DOHH2 (cell line): ENCODE measurements around the gene MYO5A.
"Not testable (repeated sequence)": the region's sequence is repeated elsewhere in the genome, so short reads cannot be mapped to it uniquely, and the experiment has no call there.

Source experiments
- H3F3A ChIP-seq: fragments of 200-600 bp; sonication (generic), shearing (Covaris generic); 2 replicates; pipeline ENCODE4 v1.6.0; 2016; ENCODE audit warnings: antibody characterized with exemption, mild to moderate bottlenecking; ENCODE audit not compliant: control insufficient read depth, insufficient read depth
- H3K27ac ChIP-seq: fragments of 200-600 bp; sonication (generic); 2 replicates; pipeline ENCODE4 v1.5.1; 2014; ENCODE audit warnings: low read depth, mild to moderate bottlenecking, low read length, moderate library complexity
- H3K27me3 ChIP-seq: fragments of 200-600 bp; sonication (generic); 2 replicates; pipeline ENCODE4 v1.6.1; 2014; ENCODE audit warnings: mild to moderate bottlenecking, low read length, mixed read lengths; ENCODE audit not compliant: control insufficient read depth
- H3K36me3 ChIP-seq: fragments of 200-600 bp; sonication (generic); 2 replicates; pipeline ENCODE4 v1.6.1; 2014; ENCODE audit warnings: mild to moderate bottlenecking, low read length, moderate library complexity, mixed read lengths; ENCODE audit not compliant: control insufficient read depth
- H3K4me1 ChIP-seq: fragments of 200-600 bp; sonication (generic); 2 replicates; pipeline ENCODE4 v1.6.1; 2014; ENCODE audit warnings: mild to moderate bottlenecking, low read length, mixed read lengths; ENCODE audit not compliant: control insufficient read depth
- H3K4me2 ChIP-seq: fragments of 200-600 bp; sonication (generic); 2 replicates; pipeline ENCODE4 v1.6.0; 2014; ENCODE audit warnings: mild to moderate bottlenecking, low read length, moderate library complexity
- H3K4me3 ChIP-seq: fragments of 200-600 bp; sonication (generic); 2 replicates; pipeline ENCODE4 v1.5.1; 2014; ENCODE audit warnings: mild to moderate bottlenecking, low read length, mixed read lengths
- H3K79me2 ChIP-seq: fragments of 200-600 bp; sonication (generic); 2 replicates; pipeline ENCODE4 v1.6.1; 2014; ENCODE audit warnings: mild to moderate bottlenecking, low read length, mixed read lengths; ENCODE audit not compliant: control insufficient read depth
- H3K9me2 ChIP-seq: fragments of 200-600 bp; sonication (generic); replicated peaks from 2 replicates; pipeline ENCODE4 v1.6.1; 2014; ENCODE audit warnings: mild to moderate bottlenecking, low read length, mixed read lengths; ENCODE audit not compliant: control insufficient read depth
- H3K9me3 ChIP-seq: fragments of 200-600 bp; sonication (generic); 2 replicates; pipeline ENCODE4 v1.6.1; 2014; ENCODE audit warnings: antibody characterized with exemption, low read length, mixed read lengths; ENCODE audit not compliant: control insufficient read depth, insufficient read depth
- H4K20me1 ChIP-seq: fragments of 200-600 bp; sonication (generic); 2 replicates; pipeline ENCODE4 v1.6.0; 2014; ENCODE audit warnings: low read depth, mild to moderate bottlenecking, antibody characterized with exemption, low read length, moderate library complexity; ENCODE audit not compliant: control insufficient read depth, insufficient read depth
- EZH2phosphoT487 ChIP-seq: fragments of 200-600 bp; sonication (generic); IDR thresholded peaks from 2 replicates; pipeline ENCODE4 v1.6.1; 2017; ENCODE audit warnings: borderline replicate concordance, mild to moderate bottlenecking, antibody characterized with exemption, low read length, moderate library complexity, mixed read lengths
- TF ChIP-seq, protein P1 (sequence below): fragments of 200-600 bp; sonication (generic); IDR thresholded peaks from one replicate; pipeline ENCODE4 v1.5.1; 2014; ENCODE audit warnings: antibody characterized with exemption, mild to moderate bottlenecking, low read depth, low read length; ENCODE audit not compliant: poor library complexity, severe bottlenecking

MYO5A gene

DNA sequence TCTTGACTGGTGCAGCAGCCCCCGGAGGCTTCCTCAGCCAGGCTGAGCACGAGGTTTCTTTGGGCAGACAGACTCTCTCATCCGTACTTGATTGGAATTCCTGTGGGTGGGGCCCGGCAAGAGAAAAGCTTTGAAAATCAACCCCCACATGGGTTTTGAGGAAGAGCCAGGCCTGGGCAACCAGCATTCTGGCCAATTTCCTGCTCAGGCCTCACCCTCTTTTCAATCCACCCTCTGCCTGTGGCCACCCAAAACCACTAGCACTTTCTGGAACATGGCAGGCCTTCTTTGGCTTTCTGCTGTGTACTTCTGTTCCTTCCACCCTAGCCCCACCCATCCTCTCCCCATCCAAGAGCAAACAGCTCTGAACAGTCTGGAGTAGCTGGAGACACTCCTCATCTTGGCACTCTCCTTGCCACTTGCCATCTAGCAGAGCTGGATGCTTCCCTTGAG, 239.0 kb downstream of the MYO5A start:
- H3K9me2 ChIP-seq, result no peaks in the 10 kb centered on the region
- H3K4me2 ChIP-seq, result no peak overlapping the region
- H3K27ac ChIP-seq, result no peak overlapping the region
- peaks cover 38% of the 10 kb centered on the region for H3K27me3 ChIP-seq
- no peaks in the 10 kb centered on the region for H3K79me2 ChIP-seq
- no peaks in the 10 kb centered on the region for H4K20me1 ChIP-seq
- no peaks in the 10 kb centered on the region for H3F3A ChIP-seq
- no peak overlapping the region for H3K4me3 ChIP-seq
- no peaks in the 10 kb centered on the region for H3K36me3 ChIP-seq
- H3K9me3 ChIP-seq, result no peaks in the 10 kb centered on the region
- H3K4me1 ChIP-seq, result peaks cover 10% of the 10 kb centered on the region
- no peak for TF ChIP-seq EZH2phosphoT487

DNA sequence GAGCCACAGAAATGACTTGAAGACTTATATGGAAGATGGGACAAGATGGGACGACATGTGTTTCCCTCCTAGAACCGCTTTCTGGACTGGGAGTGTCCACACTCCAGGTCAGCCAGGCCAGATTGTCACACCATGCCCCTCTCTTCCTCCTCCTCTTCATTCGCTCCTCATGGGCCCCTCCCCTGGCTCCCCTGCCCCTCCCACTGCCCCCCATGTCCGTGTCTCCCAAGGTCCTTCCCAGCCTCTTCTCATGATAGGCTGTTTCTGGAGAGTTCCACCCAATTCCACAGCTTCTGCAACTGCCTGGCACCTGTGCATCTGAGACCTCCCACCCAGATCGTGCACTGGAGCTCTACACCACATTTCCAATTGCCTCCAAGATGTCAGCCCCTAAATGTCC, 239.7 kb downstream of the MYO5A start:
- Histone ChIP-seq H3K79me2 (no peaks in the 10 kb centered on the region), H3K9me3 (no peaks in the 10 kb centered on the region), H3K9me2 (no peaks in the 10 kb centered on the region), H3K4me2 (no peak overlapping the region), H4K20me1 (no peaks in the 10 kb centered on the region), H3K4me3 (no peak overlapping the region), H3K36me3 (no peaks in the 10 kb centered on the region), H3K4me1 (peaks cover 4% of the 10 kb centered on the region), H3F3A (no peaks in the 10 kb centered on the region), H3K27ac (no peak overlapping the region), H3K27me3 (peaks cover 31% of the 10 kb centered on the region)
- TF ChIP-seq, protein P1, sequence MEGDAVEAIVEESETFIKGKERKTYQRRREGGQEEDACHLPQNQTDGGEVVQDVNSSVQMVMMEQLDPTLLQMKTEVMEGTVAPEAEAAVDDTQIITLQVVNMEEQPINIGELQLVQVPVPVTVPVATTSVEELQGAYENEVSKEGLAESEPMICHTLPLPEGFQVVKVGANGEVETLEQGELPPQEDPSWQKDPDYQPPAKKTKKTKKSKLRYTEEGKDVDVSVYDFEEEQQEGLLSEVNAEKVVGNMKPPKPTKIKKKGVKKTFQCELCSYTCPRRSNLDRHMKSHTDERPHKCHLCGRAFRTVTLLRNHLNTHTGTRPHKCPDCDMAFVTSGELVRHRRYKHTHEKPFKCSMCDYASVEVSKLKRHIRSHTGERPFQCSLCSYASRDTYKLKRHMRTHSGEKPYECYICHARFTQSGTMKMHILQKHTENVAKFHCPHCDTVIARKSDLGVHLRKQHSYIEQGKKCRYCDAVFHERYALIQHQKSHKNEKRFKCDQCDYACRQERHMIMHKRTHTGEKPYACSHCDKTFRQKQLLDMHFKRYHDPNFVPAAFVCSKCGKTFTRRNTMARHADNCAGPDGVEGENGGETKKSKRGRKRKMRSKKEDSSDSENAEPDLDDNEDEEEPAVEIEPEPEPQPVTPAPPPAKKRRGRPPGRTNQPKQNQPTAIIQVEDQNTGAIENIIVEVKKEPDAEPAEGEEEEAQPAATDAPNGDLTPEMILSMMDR, result no peak
- TF ChIP-seq EZH2phosphoT487, result no peak

DNA sequence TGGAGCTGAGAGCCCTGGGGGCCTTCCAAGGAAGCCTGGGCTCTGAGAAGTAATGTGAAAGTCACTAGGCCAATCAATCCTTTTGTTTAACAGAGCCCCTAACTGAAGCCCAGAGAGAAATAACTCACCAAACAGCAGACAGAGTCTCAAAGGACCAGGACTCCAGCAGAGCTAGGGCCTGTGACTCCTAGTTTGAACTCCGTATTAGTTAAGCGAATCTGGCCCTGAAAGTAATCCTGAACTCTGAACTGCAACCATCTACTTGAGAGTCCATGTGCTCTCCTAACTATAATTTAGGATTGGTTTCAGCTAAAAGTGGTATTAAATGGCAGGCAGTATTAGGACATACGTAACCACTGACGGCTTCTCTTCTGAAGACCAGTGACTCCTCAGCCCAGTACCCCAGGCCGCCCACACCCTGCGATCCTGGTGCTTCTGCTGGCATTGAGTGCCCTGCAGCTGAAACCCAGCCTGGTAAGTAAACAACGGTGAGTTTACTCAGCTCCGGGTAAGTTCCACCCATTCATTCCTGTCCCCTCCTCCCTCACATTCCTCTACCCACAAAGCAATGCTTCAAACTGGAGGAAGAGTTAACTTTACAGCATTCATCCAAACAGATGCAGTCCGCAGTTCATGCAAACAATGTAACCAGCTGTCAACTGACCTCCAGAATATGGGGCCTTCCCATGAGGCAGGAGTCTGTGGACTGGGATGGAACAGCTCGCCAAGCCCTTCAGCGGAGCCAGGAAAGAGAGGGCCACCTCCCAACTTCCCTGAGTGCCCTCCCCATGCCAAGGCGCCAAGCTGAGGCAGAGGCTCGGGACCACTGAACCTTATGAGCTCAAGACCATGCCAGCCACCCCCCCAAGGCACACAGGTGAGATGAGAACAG, 240.4 kb downstream of the MYO5A start:
- TF ChIP-seq, protein P1, result no peak
- no peak for TF ChIP-seq EZH2phosphoT487
- H3K9me2 ChIP-seq, result no peaks in the 10 kb centered on the region
- H3K27ac ChIP-seq, result no peak overlapping the region
- H3K27me3 ChIP-seq, result peaks cover 25% of the 10 kb centered on the region
- no peak overlapping the region for H3K4me2 ChIP-seq
- H4K20me1 ChIP-seq, result no peaks in the 10 kb centered on the region
- H3K4me1 ChIP-seq, result no peaks in the 10 kb centered on the region
- no peaks in the 10 kb centered on the region for H3F3A ChIP-seq
- no peaks in the 10 kb centered on the region for H3K79me2 ChIP-seq
- H3K36me3 ChIP-seq, result no peaks in the 10 kb centered on the region
- H3K9me3 ChIP-seq, result no peaks in the 10 kb centered on the region
- H3K4me3 ChIP-seq, result no peak overlapping the region

DNA sequence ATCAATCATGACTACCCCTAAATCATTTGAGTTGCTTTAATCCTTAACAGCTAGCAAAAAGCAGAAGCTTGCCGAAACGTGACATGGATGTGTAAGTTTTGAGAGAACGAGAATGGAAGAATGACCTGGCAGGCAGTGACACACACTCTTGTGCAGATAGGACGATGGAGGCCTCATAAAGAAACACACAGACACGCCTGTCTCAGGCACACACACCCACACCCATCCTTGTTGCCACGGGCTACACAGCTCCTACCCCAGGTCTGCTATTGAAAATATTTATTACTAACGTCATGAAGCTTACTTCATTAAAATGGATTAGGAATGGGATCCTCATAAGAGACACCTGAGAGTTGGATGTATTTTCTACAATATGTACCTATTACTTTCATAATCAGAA, 241.6 kb downstream of the MYO5A start:
- H3K27me3 ChIP-seq, result peaks cover 13% of the 10 kb centered on the region
- no peaks in the 10 kb centered on the region for H3K36me3 ChIP-seq
- no peaks in the 10 kb centered on the region for H3F3A ChIP-seq
- no peaks in the 10 kb centered on the region for H3K79me2 ChIP-seq
- no peaks in the 10 kb centered on the region for H3K9me3 ChIP-seq
- H3K4me2 ChIP-seq, result no peak overlapping the region
- TF ChIP-seq EZH2phosphoT487, result no peak
- TF ChIP-seq, protein P1, result no peak
- H4K20me1 ChIP-seq, result no peaks in the 10 kb centered on the region
- no peak overlapping the region for H3K4me3 ChIP-seq
- no peaks in the 10 kb centered on the region for H3K9me2 ChIP-seq
- H3K27ac ChIP-seq, result no peak overlapping the region
- H3K4me1 ChIP-seq, result no peaks in the 10 kb centered on the region

DNA sequence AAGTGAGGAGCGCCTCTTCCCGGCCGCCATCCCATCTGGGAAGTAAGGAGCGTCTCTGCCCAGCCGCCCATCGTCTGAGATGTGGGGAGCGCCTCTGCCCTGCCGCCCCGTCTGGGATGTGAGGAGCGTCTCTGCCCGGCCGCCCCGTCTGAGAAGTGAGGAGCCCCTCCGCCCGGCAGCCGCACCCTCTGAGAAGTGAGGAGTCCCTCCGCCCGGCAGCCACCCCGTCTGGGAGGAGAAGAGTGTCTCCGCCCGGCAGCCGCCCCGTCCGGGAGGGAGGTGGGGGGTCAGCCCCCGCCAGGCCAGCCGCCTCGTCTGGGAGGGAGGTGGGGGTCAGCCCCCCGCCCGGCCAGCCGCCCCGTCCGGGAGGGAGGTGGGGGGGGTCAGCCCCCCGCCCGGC, 242.7 kb downstream of the MYO5A start:
- not testable (repeated sequence) for H3K9me3 ChIP-seq, H3K36me3 ChIP-seq, H3K27ac ChIP-seq, H3K4me3 ChIP-seq, H3K9me2 ChIP-seq, H3K4me2 ChIP-seq, H4K20me1 ChIP-seq, H3K79me2 ChIP-seq, H3F3A ChIP-seq, H3K4me1 ChIP-seq, H3K27me3 ChIP-seq
